Left forelimb (tissue), 1 donor: ENCODE measurements around the gene KCTD15.

Experiments used
- DNase-seq: peaks from one replicate; pipeline ENCODE4 v3.0.0-alpha.2; 2018; ENCODE audit warnings: low spot score

KCTD15 gene

DNA sequence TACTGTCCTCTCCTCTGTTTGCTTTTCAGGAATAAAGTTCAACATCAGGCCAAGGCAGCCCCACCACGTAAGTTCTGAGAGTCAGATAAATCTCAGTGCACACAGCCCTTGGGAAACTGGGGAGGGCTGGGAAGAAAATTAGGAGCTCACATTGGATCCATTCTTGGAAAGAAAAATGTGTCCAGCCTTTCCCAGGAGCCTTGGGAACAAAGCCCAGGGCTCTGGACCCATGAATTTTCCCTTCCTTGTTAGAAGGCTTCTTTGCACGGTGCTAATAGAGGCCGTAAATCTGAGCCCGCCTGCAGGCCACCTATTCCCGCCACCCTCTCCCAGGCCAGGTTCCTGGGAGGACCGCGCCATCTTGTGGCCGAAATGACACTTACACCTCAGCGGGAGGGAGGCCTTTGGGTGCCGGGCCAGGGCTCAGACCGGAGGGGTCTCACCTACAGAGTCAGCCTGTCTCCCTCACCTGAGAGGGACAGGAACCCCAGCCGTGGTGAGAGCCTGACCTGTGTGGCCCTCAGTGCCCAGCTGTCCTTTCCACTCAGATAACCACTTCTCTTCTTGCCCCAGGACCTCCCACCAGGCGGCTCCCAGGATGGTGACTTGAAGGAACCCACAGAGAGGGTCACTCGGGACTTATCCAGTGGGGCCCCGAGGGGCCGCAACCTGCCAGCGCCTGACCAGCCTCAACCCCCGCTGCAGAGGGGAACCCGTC, 25.1 kb upstream of the KCTD15 start:
- peak; percentile 81 for DNase-seq

DNA sequence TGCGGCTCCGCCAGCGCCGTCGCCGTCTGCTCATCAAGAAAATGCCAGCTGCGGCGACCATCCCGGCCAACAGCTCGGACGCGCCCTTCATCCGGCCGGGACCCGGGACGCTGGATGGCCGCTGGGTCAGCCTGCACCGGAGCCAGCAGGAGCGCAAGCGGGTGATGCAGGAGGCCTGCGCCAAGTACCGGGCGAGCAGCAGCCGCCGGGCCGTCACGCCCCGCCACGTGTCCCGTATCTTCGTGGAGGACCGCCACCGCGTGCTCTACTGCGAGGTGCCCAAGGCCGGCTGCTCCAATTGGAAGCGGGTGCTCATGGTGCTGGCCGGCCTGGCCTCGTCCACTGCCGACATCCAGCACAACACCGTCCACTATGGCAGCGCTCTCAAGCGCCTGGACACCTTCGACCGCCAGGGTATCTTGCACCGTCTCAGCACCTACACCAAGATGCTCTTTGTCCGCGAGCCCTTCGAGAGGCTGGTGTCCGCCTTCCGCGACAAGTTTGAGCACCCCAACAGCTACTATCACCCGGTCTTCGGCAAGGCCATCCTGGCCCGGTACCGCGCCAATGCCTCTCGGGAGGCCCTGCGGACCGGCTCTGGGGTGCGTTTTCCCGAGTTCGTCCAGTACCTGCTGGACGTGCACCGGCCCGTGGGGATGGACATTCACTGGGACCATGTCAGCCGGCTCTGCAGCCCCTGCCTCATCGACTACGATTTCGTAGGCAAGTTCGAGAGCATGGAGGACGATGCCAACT, 24.4 kb upstream of the KCTD15 start:
- DNase-seq = no peak

DNA sequence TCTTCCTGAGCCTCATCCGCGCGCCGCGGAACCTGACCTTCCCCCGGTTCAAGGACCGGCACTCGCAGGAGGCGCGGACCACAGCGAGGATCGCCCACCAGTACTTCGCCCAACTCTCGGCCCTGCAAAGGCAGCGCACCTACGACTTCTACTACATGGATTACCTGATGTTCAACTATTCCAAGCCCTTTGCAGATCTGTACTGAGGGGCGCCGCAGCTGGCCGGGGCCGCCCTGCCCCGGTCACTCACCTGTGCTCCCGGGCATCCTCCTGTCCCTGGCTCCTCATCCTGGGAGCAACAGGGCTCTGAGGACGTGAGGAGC, 23.9 kb upstream of the KCTD15 start:
- no peak for DNase-seq

DNA sequence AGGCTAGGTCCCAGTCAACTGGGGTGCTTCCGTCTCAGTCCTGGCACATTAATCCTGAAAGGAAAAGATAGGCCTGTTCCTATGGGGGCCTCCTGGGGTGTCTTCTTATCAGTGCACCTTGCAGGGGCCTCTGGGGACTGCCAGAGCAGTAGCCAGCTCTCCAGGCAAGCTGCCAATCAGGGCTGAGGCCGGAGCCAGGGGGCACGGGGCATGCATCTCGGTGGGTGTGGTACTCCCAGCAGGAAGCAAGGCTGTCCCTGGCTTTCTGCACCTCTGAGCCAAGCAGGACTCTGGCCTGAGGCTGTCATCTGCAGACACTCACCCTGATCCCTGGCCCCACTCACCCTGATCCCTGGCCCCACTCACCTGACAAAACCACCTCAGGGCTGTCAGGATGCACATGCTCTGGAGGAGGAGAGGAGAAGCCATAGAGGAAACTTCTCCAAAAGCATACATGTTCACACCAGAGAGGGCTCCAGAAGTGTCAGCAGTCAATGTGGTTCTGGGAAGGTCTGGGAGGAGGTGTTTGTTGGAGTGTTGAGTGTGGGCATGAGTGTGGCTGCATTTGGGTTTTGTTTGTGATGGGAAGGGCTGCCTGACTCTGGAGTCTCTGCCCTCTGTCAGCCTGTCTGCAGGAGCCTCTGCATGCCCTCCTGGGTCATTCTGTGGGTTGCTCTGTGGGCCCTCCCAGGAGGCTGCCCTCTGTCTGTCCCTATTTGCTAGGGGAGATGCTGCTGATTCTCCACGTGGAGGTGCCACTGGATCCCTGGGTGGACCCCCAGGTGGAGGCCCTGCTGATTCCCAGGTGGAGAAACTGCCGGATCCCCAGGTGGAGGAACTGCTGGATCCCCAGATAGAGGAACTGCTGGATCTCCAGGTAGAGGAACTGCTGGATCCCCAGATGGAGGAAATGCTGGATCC, 22.7 kb upstream of the KCTD15 start:
- no peak for DNase-seq

DNA sequence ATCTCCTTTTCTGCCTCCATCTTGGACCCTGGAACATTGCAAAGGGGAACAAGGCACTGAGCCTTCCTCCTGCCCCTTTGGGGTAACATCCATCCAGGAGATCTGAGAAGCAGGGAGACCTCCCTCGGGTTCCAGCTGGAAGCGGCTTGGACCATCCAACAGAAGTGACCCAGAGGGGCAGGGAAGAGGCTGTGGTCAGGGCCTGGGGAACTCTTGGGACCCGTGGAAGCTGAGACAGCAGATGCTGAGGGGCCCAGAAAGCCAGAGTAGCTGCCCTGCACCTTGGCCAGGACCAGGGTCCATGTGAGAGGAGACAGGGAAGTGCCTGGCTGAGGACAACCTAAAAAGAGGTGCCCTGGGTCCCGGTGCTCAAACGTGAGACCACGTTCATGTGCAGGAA, 21.9 kb upstream of the KCTD15 start:
- no peak for DNase-seq

DNA sequence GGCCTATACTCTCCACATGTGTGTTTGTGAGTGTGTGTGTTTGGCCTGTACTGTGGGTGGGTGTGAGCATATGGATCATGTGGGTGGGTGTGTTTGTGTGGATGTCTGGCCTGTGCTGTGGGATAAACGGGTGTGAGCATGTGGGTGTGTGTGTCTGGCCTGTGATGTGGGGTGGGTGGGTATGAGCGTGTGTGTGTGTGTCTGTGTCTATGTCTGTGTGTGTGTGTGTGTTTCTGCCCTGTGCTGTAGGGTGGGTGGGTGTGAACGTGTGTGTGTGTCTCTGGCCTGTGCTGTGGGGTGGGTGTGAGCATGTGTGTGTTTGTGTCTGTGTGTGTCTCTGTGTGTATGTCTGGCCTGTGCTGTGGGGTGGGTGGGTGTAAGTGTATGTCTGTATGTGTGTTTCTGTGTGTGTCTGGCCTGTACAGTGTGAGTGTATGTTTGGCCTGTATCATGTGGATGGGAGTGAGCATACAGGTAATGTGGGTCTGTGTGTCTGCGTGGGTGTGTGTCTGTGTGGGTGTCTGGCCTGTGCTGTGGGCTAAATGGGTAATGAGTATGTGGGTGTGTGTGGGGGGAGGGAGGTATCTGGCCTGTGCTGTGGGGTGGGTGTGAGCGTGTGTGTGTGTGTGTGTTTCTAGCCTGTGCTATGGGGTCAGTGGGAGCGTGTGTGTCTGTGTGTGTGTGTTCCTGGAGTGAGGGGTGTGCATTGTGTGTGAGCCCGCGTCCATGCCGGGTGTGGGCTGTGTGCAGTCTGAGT, 20.8 kb upstream of the KCTD15 start:
- DNase-seq = no peak

DNA sequence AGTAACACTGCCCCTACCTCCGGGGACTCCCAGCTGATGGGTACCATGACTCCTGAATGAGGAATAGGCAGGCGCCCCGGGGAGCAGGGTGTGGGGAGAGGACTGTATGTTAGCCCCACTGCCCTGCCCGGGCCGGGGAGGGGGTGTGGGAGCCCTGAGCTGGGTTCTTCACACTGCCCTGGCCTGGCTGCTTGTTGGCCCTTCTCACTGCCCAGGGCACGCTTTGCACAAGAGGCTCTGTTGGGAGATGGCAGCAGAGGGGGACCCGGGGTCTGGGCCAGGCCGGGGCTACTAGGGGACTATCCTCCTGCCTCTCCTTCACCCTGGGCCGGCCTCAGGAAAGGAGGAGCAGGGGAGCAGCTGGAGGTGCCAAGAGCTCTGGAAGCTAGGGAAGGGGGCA, 19.3 kb upstream of the KCTD15 start:
- DNase-seq = no peak

DNA sequence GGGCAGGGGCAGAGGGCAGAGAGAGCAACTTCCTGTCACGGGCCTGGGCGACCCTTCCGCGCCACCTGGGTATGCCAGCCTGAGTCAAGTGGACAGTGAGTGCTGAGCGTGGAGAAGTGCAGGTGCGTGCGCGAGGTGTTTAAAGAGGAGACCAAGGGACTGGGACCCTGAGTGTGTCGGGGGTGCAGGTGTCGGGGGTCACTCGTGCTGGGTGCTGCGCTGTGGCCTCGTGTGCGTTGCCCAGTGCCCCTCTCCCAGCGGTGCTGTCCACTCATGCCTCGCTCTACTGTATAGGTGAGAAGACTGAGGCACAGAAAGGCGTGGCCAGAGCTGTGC, 18.9 kb upstream of the KCTD15 start:
- no peak for DNase-seq

DNA sequence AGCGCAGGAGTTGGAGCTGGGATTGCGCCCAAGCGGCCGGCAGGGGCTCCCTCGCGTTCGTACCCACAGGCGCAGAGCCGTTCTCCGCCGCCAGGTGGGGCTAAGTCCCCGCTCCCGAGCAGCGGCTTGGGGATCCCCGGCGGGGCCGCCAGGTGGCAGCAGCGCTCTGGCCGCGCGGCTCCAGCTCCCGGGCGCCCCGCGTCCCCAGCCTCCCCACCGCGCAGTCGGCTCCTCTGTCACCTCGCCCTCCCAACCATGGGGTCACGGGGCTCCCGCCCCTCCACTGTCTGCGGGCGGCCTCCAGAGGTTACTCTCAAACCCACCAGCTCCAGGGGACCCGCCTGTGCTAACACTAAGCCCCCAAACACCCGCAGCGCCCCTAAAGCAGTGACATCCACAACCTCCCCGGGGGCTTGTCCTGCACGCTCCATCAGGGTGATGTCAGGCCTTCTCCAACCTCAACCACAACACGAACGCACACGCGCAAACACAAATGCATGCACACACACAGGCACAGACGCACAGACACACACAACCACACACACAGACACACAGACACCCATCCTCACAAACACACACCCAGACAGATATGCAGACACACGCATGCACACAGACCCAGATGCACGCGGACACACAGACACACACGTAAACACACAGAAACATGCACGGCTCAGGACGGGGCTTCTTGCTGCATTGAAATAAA, 18.4 kb upstream of the KCTD15 start:
- DNase-seq = peak; percentile 88

DNA sequence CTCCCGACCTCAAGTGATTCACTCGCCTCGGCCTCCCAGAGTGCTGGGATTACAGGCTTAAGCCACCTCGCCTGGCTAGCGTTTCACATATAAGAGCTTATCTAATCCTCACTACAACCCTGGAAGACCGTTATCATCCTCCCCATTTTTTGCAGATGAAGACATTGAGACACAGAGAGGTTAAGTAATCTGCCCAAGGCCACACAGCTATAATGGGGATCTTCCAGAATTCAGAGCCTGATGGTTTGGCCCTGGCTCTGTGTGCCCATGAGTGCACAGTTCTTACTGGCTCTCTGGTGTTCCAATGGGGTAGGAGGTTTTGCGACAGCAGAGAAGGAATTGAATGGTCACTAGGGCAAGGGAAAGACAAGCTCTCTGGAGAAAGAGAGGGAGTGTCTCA, 16.8 kb upstream of the KCTD15 start:
- DNase-seq = no peak

DNA sequence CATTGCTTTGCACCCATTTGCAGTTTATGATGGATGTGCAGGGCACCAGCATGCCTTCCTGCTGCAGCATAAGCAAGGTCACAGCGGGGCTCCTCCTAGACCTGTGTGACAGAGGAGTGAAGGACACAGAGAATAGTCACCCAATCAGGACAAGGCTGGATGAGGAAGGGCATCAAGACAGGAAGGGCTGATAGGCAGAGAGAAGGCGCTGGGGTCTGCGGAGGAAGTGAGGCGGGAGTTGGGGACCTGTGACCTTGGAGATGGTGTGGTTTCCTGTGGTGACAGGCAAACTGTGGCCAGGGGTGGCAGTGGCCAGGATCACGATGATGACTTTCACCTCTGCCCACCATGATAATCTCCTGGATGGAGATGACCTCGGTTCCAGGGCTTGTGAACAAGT, 16.4 kb upstream of the KCTD15 start:
- DNase-seq = no peak

DNA sequence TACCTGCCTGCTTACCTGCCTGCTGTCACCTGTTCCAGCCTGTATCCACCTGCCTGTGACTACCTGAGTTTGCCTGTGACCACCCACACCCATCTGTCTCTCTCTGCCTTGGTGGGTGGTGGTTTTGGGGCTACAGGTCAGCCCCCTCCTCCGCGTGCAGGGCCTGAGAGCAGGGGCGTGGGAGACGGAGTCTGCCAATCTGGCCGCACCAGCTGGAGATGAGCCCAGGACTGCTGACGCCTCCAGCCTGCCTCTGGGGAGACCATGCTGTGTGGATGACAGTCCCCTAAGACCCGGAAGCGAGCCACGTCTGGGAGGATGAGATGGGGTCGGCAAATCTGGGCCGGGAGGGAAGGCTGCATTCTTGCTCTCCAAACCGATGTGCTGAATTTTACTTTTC, 15.9 kb upstream of the KCTD15 start:
- DNase-seq = no peak

DNA sequence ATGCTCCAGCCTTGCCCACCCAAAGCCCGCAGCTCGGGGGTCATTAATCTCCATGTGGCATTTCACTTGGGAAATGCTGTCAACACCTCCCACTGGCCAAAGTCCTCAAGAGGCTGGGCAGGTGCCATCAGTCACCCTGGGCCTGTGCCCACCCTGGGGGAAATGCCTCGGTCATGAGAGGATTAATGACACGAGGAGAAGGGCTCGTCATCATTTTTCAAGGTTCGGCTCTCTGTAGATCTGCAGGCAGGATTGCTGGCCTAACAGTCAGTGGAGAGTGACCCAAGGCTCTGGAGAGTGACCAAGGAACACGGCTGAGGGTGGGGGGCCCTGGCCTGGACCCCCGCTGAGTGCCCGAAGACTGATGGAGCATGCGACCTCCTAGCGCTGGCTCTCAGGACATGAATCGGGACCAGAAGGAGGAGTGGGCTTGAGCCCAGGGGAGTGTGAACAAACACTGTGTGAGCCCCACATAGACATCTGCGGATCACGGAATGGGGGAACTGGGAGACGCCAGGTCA, 15.2 kb upstream of the KCTD15 start:
- no peak for DNase-seq

DNA sequence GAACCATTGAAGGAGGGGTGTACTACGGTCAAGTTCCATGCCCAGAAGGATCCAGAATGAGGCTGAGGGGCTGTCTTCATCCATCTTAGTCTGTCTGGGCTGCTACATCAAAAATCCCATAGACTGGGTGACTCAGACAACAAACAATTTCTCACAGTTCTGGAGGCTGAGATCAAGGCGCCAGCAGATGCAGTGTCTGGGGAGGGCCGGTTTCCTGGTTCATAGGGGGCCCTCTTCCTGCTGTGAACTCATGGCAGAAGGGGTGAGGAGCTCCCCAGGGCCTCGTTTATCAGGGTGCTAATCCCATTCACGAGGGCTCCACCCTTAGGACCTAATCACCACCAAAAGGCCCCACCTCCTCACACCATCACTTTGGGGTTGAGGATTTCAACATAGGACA, 14.7 kb upstream of the KCTD15 start:
- no peak for DNase-seq

DNA sequence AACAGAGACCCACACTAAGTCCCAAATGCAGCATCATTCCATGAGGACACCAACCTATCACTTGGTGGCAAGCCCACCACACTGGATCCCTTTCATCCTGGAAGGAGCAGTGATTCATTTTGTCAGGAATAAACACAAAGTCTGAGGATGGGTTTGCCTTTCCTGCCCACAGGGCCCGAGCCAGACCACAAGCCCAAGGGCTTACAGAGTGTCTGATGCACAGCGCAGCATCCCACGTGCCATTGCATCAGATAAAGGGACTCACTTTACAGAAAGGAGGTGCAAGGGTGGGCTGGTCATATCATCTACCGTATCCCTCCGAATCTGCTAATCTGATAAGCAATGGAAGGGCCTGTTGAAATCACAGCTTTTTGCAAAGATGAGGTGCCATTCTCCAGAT, 12.2 kb upstream of the KCTD15 start:
- DNase-seq = no peak

DNA sequence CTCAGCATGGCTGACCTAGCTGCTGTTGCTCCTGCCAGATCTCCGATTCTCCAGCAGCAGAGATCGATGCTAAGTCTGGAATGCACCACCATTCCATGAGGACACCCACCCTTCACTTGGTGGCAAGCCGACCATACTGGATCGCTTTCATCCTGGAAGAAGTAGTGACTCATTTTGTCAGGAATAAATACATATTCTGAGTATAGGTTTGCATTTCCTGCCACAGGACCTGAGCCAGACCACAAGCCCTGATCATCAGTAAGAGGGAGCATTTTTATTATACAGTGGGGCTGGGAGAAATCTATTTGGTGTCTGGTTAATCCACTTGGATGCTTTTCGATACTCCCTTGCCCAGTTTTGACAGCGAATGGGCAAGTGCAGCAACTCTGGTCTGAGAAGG, 10.9 kb upstream of the KCTD15 start:
- DNase-seq = no peak

DNA sequence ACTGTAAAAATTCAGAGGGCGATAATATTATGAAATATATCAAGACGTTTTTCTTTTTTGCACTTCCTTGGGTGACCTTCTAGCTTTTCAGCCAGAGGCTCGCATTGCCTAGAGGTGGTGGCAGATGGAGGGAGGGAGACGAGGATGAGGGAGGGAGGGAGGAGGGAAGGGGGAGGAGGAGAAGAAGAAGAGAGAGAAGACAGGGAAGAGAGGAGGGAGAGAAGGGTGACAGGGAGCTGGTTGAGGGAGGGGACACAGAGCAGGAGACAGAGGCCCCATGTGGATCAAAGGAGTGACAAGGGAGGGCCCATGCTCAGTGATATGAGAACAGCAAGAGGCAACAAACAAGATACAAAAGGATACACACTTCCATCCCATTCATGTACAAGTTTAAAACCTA, 8.0 kb upstream of the KCTD15 start:
- no peak for DNase-seq

DNA sequence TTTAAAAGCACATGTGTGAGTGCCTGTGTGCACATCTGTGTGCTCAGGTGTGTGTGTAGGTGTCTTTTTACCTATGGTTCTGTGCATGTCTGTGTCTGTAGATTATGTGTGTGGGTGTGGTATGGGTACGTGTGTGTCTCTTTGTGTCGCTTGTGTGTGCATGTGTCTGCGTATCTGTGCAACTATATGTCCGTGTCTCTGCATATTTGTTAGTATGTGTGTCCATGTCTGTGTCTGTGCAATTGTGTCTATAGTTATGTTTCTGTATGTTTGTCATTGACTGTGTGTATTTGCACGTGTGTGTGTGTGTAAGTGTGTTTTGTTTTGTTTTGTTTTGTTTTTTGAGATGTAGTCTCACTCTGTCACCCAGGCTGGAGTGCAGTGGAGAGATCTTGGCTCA, 7.3 kb upstream of the KCTD15 start:
- no peak for DNase-seq

DNA sequence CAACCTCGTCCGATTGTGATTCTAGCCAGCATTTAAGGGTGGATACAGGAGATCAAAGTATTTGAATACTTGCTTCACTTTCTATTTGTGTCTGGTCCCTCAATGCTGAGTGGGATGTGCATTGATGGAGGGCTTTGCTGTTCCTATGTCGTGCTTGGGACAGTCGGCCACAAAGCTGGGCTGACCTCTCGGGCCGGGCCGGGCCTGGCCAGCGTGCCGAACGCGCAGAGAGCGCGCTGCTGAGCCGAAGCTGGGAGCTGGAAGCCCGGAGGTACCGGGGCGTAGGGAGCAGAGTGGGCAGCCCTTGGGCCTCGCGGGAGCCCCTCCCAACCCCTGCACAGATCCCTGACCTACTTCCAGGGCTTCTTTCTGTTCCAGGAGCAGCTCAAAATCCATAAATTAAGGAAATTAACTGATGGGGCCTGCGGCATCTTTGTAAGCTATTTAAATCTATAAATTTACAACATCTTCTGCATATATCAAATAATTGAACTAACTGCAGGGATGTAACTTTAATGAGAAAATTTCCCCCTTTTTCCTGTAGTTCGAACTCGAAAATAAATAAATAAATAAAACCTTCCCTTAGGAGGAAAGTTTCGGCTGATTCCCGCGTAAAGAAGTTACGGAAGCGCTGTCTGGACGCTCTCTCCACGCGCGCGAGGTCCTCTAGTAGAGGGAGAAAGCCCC, 1.8 kb upstream of the KCTD15 start:
- no peak for DNase-seq

DNA sequence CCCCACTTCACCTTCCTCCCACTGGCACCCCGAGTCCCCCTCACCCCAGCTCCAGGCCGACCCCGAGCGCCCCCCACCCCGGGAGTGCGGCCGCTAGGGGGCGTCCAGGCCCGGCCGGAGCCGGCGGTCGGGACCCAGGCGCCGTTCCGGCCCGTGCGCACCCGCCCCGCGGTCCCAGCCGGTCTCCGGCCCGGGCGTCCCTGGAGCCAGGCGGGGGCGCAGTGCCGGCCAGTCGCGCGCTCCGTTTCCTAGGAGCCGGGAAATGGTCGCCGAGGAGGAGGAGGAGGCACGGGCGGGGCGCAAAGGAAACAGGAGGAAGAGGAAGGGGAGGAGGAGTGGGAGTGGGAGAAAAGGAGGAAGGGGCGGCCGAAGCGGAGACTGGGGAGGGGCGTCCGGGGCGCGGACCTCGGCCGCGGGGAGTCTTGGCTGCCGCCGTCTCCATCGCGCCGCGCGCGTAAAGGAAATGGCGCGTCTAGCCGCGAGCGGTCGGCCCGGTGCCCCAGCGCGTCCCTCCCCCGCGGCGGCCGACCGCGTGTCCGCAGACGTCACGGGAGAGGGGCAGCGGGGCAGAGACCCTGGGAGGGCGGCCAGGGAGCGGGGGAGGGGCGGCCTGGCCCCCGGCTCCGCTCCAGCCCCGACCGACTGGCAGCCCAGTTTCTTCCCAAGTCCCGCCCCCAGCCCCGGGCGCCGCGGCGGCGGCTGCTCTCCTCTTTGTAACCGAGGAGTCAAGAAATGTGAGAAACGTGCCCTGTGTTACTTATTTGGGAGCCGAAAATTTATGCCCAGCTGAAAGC, 1.1 kb upstream of the KCTD15 start:
- DNase-seq = peak; percentile 92
